ENCODE measurements around the gene HHIPL1.

The HHIPL1 gene

GRCh38 chr14:99722741-99723140 is 77.8 kb downstream of the HHIPL1 start:
- Histone ChIP-seq H3K27ac (replicated peaks) (no peak overlapping the region), H3K27me3 (ENCODE audit: insufficient read depth, poor library complexity, severe bottlenecking) (peaks cover 2% of the 10 kb centered on the region), H3K4me3 (replicated peaks; ENCODE audit: insufficient read depth, low read length) (no peak overlapping the region)
- TF ChIP-seq GABPA (IDR thresholded peaks at IDR 0.05; ENCODE audit: low read depth): no peak
- no peak for TF ChIP-seq SPI1 (IDR thresholded peaks at IDR 0.05; ENCODE audit: borderline replicate concordance, low read depth)
- TF ChIP-seq POLR2AphosphoS5 (IDR thresholded peaks at IDR 0.05; ENCODE audit: low read depth): no peak
- TF ChIP-seq REST (IDR thresholded peaks at IDR 0.05; ENCODE audit: insufficient replicate concordance, low read depth): no peak
- TF ChIP-seq, protein P1, sequence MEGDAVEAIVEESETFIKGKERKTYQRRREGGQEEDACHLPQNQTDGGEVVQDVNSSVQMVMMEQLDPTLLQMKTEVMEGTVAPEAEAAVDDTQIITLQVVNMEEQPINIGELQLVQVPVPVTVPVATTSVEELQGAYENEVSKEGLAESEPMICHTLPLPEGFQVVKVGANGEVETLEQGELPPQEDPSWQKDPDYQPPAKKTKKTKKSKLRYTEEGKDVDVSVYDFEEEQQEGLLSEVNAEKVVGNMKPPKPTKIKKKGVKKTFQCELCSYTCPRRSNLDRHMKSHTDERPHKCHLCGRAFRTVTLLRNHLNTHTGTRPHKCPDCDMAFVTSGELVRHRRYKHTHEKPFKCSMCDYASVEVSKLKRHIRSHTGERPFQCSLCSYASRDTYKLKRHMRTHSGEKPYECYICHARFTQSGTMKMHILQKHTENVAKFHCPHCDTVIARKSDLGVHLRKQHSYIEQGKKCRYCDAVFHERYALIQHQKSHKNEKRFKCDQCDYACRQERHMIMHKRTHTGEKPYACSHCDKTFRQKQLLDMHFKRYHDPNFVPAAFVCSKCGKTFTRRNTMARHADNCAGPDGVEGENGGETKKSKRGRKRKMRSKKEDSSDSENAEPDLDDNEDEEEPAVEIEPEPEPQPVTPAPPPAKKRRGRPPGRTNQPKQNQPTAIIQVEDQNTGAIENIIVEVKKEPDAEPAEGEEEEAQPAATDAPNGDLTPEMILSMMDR (IDR thresholded peaks at IDR 0.05; ENCODE audit: insufficient read depth, low read length): no peak
- DNase-seq (ENCODE audit: low read depth in 1 of 2, low spot score in 1 of 2): no peak

GRCh38 chr14:99724196-99724891 is 79.4 kb downstream of the HHIPL1 start:
- DNase-seq (ENCODE audit: low read depth in 1 of 2, low spot score in 1 of 2): no peak
- TF ChIP-seq POLR2AphosphoS5 (IDR thresholded peaks at IDR 0.05; ENCODE audit: low read depth) (no peak), SPI1 (IDR thresholded peaks at IDR 0.05; ENCODE audit: borderline replicate concordance, low read depth) (no peak), REST (IDR thresholded peaks at IDR 0.05; ENCODE audit: insufficient replicate concordance, low read depth) (no peak)
- no peak overlapping the region for H3K4me3 ChIP-seq (replicated peaks; ENCODE audit: insufficient read depth, low read length)
- H3K27ac ChIP-seq (replicated peaks): no peak overlapping the region
- no peaks in the 10 kb centered on the region for H3K27me3 ChIP-seq (ENCODE audit: insufficient read depth, poor library complexity, severe bottlenecking)

DNA sequence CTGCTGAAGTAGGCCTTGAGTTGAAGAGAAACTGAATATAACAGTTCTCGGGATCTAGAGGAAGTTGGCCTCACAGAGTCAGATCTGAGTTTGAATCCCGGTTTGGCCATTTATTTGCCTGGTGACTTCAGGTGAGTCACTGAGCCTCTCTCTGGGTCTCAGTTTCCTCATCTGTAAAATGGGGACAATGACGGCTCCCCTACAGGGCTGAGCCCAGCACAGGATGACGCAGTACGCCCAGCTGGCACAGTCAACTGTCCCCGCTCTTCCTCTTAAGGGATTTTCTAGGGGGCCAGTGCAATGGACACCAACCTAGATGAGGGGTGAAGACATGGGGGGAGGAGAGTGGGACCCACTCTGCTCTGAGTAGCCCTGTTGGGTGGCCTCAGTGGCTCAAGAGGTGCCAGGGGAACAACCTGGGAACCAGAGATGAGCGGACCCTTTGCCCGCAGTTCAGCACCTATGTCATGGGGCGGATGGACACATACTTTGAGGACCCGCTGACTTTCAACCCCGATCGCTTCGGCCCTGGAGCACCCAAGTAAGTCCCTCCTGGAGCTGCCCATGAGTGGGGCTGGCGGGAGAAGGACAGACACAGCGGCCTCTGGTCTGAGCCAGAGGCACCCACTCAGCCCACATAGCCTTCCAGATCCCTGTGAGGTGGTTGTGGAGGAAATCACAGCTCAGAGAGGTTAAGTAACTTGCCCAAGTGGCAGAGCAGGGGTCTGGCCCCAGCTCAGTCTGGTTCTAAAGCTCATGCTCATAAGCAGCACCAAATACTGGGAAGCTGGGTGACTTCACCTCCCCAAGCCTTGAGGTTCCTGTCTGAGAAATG is 80.2 kb downstream of the HHIPL1 start:
- no peak for DNase-seq (ENCODE audit: low read depth in 1 of 2, low spot score in 1 of 2)
- no peak overlapping the region for H3K27ac ChIP-seq (replicated peaks)
- no peak overlapping the region for H3K4me3 ChIP-seq (replicated peaks; ENCODE audit: insufficient read depth, low read length)
- H3K27me3 ChIP-seq (ENCODE audit: insufficient read depth, poor library complexity, severe bottlenecking): peaks cover 2% of the 10 kb centered on the region
- TF ChIP-seq, protein P1 (IDR thresholded peaks at IDR 0.05; ENCODE audit: insufficient read depth, low read length): no peak
- TF ChIP-seq SPI1 (IDR thresholded peaks at IDR 0.05; ENCODE audit: borderline replicate concordance, low read depth) (no peak), POLR2AphosphoS5 (IDR thresholded peaks at IDR 0.05; ENCODE audit: low read depth) (no peak)

DNA sequence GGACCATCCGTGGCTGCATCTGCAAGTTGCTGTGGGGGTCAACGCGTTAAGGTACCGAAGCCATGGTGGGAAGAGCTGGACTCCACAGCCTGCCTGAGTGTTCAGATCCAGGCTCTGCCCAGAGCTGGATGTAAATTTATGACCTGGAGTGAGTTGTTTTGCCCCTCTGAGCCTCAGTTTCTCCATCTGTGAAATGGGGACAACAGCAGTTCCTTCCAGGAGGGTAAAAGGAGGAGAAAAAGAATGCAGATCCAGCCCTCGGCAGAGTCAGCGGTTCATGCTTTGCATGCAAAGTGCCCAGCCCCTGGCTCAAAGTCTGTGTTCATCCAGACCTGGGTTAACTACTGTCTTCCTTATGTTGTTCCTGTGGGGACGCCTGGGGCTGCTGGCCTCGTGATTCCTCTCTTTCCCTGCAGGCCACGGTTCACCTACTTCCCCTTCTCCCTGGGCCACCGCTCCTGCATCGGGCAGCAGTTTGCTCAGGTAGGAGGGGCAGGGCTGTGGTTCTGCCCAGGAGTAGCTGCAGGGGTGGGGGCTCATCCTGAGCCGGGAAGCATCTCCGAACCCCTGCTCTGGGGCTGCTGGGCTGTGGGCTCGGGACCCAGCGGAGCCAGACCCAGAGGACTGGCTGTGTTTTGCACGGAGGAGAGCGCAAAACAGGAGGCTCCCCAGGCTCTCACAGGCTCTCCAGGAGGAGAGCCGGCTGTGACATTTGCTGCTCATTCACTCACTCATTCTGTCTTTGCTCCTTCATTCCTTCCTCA is 81.0 kb downstream of the HHIPL1 start:
- Histone ChIP-seq H3K27me3 (ENCODE audit: insufficient read depth, poor library complexity, severe bottlenecking) (peaks cover 6% of the 10 kb centered on the region), H3K27ac (replicated peaks) (no peak overlapping the region), H3K4me3 (replicated peaks; ENCODE audit: insufficient read depth, low read length) (no peak overlapping the region)
- TF ChIP-seq POLR2AphosphoS5 (IDR thresholded peaks at IDR 0.05; ENCODE audit: low read depth): no peak
- TF ChIP-seq, protein P1 (IDR thresholded peaks at IDR 0.05; ENCODE audit: insufficient read depth, low read length): no peak
- no peak for TF ChIP-seq REST (IDR thresholded peaks at IDR 0.05; ENCODE audit: insufficient replicate concordance, low read depth)
- TF ChIP-seq SPI1 (IDR thresholded peaks at IDR 0.05; ENCODE audit: borderline replicate concordance, low read depth): no peak
- no peak for TF ChIP-seq GABPA (IDR thresholded peaks at IDR 0.05; ENCODE audit: low read depth)
- DNase-seq (ENCODE audit: low read depth in 1 of 2, low spot score in 1 of 2): no peak
